Amniotic stem cell (primary cell): ENCODE measurements around the gene ST3GAL5.
A peak's percentile ranks its signal among the peaks of the same experiment; 100 is the strongest.
"Not testable (repeated sequence)": the region's sequence is repeated elsewhere in the genome, so short reads cannot be mapped to it uniquely, and the experiment has no call there.

Experiments used
- DNase-seq: peaks from one replicate; lab custom pipeline; 2025; lab: John Stamatoyannopoulos, UW

ST3GAL5 gene

GRCh38 chr2:85917887-85918795 lies 29.4 kb upstream of the ST3GAL5 start:
- no peak for DNase-seq

DNA sequence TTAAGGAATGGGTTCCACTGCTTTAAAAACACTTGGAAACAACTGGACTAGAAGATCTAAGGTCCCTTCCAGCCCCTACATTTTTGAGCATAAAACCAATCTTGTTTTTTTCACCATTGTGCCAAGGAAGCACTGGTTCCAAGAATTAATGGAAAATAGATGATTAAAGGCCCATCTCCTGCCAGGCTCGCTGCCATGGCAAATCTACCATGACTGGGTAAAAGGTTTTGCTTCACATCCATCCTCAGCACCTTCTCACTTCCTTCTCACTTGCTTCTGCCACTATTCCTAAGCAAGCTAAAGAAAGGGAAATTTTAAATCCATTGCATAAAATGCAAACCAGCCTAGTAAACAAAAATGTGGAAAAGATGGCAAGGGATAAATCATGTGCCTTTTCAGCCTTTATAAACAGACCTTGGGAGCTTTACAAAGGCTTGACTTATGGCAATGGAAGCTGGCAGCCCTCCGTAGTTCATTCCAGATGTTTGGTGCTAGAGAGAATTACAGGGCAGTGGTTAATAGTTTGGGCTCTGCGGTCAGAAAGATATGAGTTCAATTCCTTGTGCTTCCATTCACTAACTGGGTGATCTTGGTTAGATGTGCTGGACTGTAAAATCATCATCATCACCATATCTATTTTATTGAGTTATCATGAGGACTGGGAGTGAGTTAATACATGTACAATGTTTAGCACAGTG lies 27.0 kb upstream of the ST3GAL5 start:
- DNase-seq, result no peak

GRCh38 chr2:85914922-85915321 lies 26.1 kb upstream of the ST3GAL5 start:
- DNase-seq, result no peak

GRCh38 chr2:85913884-85914881 lies 25.4 kb upstream of the ST3GAL5 start:
- DNase-seq, result no peak

DNA sequence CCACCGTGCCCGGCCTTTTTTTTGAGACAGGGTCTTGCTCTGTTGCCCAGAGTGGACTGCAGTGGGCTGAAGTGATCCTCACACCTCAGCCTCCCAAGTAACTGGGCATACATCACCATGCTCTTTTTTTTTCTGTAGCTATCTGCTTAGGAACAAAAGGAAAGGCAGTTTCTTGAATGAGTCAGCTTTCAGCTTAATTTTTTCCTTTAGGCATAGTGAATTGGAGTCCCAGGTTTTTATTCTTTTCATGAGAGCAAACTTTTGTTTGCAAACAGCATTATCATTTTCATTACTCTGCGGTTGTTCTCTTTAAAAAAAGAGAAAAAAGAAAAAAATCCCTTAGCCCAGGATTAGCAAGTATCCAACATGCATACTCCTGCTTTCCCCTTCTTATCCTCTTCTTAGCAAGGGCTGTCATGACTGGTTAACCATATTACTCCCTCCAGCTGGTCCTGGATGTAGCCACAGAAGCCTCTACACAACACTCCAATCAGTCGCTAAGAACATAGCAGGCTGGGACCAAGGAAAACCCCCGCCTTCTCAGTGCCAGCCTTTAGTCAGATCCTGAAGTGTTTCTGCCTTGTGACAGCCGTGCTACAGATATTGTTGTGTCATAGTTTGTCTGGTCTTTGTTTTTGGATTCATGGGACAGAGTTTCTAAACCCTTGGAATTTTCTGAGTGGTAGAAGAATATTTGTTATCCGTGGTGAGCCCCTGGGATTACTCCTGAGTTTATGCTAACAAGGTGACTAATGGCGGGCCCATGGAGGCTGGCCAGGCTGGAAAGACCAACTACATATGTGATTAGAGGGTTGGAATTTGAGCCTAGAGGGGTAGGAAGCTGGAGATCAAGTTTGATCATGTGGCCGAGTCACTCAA lies 23.3 kb upstream of the ST3GAL5 start:
- peak; percentile 47 for DNase-seq

DNA sequence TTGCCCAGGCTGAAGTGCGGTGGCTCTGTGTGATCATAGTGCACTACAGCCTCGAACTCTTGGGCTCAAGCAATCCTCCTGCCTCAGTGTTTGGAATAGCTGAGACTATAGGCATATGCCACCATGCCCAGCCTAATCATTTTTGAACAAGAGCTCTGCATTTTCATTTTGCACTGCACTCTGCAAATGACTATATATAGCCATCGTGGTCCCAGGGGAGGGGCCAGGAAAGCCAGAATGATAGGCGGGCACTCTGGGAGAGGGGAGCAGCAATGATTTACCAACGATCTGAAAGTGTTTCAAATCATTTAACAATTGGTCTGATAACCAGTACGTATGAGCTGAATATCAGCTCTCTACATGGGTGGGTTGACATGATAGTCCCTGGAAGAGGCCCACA lies 22.3 kb upstream of the ST3GAL5 start:
- no peak for DNase-seq

GRCh38 chr2:85909005-85909404 lies 20.2 kb upstream of the ST3GAL5 start:
- DNase-seq, result no peak

- no peak for DNase-seq
Measured at GRCh38 chr2:85908506-85908905, 19.7 kb upstream of the ST3GAL5 start.

GRCh38 chr2:85907671-85908157 lies 18.9 kb upstream of the ST3GAL5 start:
- no peak for DNase-seq

- DNase-seq, result no peak
Measured at GRCh38 chr2:85906748-85907147, 18.0 kb upstream of the ST3GAL5 start.

DNA sequence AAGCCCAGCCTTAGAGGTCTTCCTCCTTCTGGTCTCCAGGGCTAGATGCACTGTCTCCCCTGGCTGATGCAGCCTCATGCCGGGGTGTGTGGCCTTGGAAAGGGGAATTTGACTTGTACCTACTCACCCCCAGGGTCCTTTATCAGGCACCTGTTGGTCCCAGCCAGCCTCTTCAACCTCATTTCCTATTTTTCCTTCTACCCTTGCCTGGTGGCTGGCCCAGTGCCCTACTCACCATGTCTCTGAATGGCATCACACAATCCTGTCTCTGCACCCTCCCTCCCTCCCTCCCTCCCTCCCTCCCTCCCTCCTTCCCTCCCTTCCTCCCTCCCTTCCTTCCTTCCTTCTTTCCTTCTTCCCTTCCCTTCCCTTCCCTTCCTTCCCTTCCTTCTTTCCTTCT lies 17.1 kb upstream of the ST3GAL5 start:
- DNase-seq, result no peak

- no peak for DNase-seq
Measured at GRCh38 chr2:85905187-85905666, 16.4 kb upstream of the ST3GAL5 start.

- no peak for DNase-seq
Measured at GRCh38 chr2:85903849-85904248, 15.1 kb upstream of the ST3GAL5 start.

DNA sequence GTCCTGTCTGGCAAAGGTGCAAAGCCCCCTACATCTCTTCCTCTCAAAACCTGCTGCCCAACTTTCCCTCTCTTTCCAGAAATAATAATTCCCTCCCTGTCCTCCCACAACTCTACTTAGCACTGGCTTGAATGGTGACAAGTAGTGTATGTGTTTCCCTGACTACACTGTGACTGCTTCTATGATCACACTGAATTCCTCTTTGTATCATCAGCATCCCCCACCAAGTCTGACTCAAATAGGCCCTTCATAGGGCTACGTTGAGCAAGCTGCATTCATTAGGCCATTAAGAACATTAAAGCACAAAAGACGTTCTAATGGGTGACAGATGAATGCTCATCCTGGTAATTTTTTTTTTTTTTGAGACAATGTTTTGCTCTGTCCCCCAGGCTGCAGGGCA lies 13.7 kb upstream of the ST3GAL5 start:
- no peak for DNase-seq

- no peak for DNase-seq
Measured at GRCh38 chr2:85901155-85901554, 12.4 kb upstream of the ST3GAL5 start.

DNA sequence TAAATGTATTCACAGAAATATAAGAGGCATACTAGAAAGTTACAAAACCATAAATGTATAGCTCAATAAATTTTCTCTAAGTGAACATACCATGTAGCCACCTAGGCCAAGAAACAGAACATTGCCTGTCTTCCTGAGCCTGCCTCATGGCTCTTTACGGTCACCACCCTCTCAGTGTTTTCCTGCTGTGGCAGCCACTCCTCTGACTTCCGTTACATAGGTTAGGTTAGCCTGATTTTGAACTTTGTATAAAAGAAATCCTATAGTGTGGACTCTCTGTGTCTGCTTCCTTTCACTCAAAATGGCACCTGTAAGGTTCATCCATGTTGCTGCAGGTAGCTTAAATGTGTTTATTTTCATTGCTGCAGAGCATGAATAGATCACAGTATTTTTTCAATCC lies 11.6 kb upstream of the ST3GAL5 start:
- DNase-seq, result no peak

DNA sequence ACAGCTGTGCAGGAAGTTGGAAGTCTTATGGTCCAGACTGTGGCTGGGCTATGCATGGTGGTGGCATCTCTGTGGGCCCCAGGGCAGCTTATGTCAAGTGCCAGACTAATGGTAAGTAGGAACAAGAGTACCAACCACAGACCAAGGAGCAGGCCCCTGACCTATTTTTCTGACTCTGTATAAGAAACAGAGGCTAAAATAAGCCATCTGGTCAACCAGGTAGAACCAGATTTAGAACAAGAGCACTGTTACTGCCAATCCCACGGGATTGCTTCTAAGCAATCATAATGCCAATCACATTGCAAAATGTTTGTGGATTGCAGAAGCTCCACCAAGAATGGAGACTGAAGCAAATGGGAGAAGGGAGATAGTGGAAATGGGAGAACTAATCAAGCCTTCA lies 11.1 kb upstream of the ST3GAL5 start:
- DNase-seq, result no peak

DNA sequence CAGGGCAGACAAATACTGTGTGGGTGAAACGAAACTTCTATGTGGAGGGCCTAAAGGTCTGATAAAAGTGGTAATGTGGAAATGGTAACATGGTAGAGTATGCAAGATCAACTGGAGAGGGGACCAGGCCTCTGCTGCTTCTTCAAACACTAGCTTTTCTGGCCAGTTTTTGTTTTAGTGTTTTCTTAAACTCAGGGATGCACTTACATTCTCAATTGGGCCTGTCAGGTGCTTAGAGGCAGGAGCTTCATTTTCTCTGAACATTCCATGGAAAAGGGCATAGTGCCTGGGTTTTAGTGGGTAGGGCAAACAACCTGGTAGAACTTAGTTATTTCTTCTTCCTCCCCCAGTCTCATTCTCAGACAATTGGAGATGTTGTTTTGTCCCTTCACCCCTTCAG lies 10.5 kb upstream of the ST3GAL5 start:
- no peak for DNase-seq

GRCh38 chr2:85898881-85899280 lies 10.1 kb upstream of the ST3GAL5 start:
- no peak for DNase-seq

DNA sequence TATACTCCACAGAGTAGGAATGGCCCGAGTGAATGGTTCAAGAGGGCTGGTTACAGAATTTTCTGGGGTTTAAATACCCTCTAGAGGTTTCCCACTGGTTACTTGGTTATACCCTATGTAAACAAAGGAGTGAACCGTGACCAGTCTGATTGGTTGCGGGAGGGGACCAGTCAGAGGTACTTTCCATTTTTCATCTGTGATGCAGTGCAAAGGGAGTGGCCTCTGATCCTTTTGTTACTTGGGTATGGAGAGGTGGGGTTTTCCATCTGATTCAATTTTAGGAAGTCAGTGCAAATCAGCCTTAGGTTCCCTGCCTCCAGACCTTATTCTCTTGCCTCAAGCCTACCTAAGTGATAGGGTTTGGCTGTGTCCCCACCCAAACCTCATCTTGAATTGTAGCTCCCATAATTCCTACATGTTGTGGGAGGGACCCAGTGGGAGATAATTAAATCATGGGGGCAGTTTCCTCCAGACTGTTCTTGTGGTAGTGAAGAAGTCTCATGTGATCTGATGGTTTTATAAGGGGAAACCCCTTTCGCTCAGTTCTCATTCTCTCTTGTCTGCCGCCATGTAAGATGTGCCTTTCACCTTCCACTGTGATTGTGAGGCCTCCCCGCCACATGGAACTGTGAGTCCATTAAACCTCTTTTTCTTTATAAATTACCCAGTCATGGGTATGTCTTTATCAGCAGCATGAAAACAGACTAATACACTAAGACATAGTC lies 5.9 kb upstream of the ST3GAL5 start:
- not testable (repeated sequence) for DNase-seq
